Panc1 (cell line): ENCODE results near the gene AQP7. TPM values are rescaled to one million over a fixed set of nuclear protein-coding genes. Genes with fewer than 3 reads are reported as not detected.

ENCODE experiments used
- ATAC-seq: fragments of 200-7000 bp; cut with Tn5 transposase; 2 replicates; pipeline ENCODE4 v1.9.1; 2020; ENCODE audit warnings: mild to moderate bottlenecking, moderate library complexity
- BruUV-seq: library from RNA; stranded (reverse); fragments of 400-500 nt; replicated peaks from 2 replicates; lab custom pipeline; 2021; lab: Mats Ljungman, UMichigan
- CTCF ChIA-PET: fragments of 300-600 bp; sonication (Branson Sonifier 250); formaldehyde crosslinking; loops from one replicate; lab custom pipeline; 2022; ENCODE audit warnings: antibody characterized with exemption; lab: Charles Lee
- POLR2A ChIA-PET: fragments of 300-600 bp; sonication (Branson Sonifier 250); formaldehyde crosslinking; loops from one replicate; lab custom pipeline; 2022; ENCODE audit warnings: antibody characterized with exemption; lab: Charles Lee
- DNase-seq: peaks from one replicate; pipeline ENCODE4 v3.0.0-alpha.2; 2010; ENCODE audit warnings: low read depth, low spot score
- H3K27ac ChIP-seq: 2 replicates; pipeline ENCODE4 v1.5.1; 2011; ENCODE audit warnings: mild to moderate bottlenecking, low read length, inconsistent platforms
- H3K27me3 ChIP-seq: fragments of 200-500 bp; sonication (Bioruptor generic); 2 replicates; pipeline ENCODE4 v1.6.0; 2014; ENCODE audit warnings: low read length, inconsistent platforms; ENCODE audit not compliant: control insufficient read depth, insufficient read depth
- H3K36me3 ChIP-seq: fragments of 200-500 bp; sonication (Bioruptor generic); 2 replicates; pipeline ENCODE4 v1.5.1; 2014; ENCODE audit warnings: inconsistent platforms, mild to moderate bottlenecking, low read length, moderate library complexity; ENCODE audit not compliant: control insufficient read depth, insufficient read depth
- H3K4me1 ChIP-seq: 2 replicates; pipeline ENCODE4 v1.5.1; 2011; ENCODE audit warnings: inconsistent platforms, mild to moderate bottlenecking, low read length, moderate library complexity; ENCODE audit not compliant: control insufficient read depth, insufficient read depth
- H3K4me3 ChIP-seq, 2 experiments: 2 replicates each; pipeline ENCODE4 v1.5.1; 2011 to 2012; ENCODE audit warnings: low read depth in 2 of 2, low read length in 2 of 2, mild to moderate bottlenecking in 2 of 2, inconsistent platforms in 1 of 2, moderate library complexity in 1 of 2
- H3K9me3 ChIP-seq: fragments of 200-500 bp; sonication (Bioruptor generic); 2 replicates; pipeline ENCODE4 v1.5.1; 2014; ENCODE audit warnings: low read depth, mild to moderate bottlenecking, inconsistent platforms, low read length, moderate library complexity; ENCODE audit not compliant: control insufficient read depth, insufficient read depth
- POLR2AphosphoS5 ChIP-seq: IDR thresholded peaks from 2 replicates; pipeline ENCODE4 v1.6.1; 2012; ENCODE audit warnings: mild to moderate bottlenecking, low read depth, low read length, moderate library complexity
- REST ChIP-seq, 2 experiments: IDR thresholded peaks; 2 replicates each; pipeline ENCODE4 v1.6.1; 2011 to 2012; ENCODE audit warnings: low read depth in 2 of 2, control low read depth in 1 of 2, low read length in 1 of 2, mild to moderate bottlenecking in 1 of 2, moderate library complexity in 1 of 2; ENCODE audit not compliant: insufficient read depth in 1 of 2
- SIN3A ChIP-seq: IDR thresholded peaks from 2 replicates; pipeline ENCODE4 v1.6.1; 2012; ENCODE audit warnings: low read depth, mild to moderate bottlenecking, low read length, moderate library complexity, borderline replicate concordance; ENCODE audit not compliant: insufficient read depth
- TCF7L2 ChIP-seq: IDR thresholded peaks from 2 replicates; pipeline ENCODE4 v1.6.1; 2011; ENCODE audit warnings: mild to moderate bottlenecking, low read depth, low read length, inconsistent platforms
- in situ Hi-C: cut with HindIII; loops from 2 replicates; pipeline ENCODE4 v1.10.0; 2016; ENCODE audit warnings: low sequenced_read_pairs, low pct_unique_long_range_greater_than_20kb
- intact Hi-C: fragments of 100-400 bp; cut with micrococcal nuclease; formaldehyde crosslinking; loops from one replicate; pipeline ENCODE4 v1.10.0; 2022; ENCODE audit not compliant: unreplicated experiment
- total RNA-seq: library from RNA; stranded (reverse); gene quantifications from one replicate; pipeline ENCODE4 v1.2.1, GENCODE V29; 2021; ENCODE audit not compliant: unreplicated experiment
- TF ChIP-seq, protein P1 (sequence below): fragments of 450-650 bp; IDR thresholded peaks from 2 replicates; pipeline ENCODE4 v1.5.1; 2017; ENCODE audit warnings: mild to moderate bottlenecking

Gene AQP7
- total RNA-seq, 1 experiment from 2014 or later, result 0.26 TPM

GRCh38 chr9:33439731-33440130, 37.4 kb upstream of the AQP7 start:
- Histone ChIP-seq H3K9me3 (no peaks in the 10 kb centered on the region), H3K4me1 (0 out of 2 replicates have a peak, but pooled peaks cover 3% of the 10 kb centered on the region), H3K27ac (no peak overlapping the region), H3K27me3 (no peaks in the 10 kb centered on the region), H3K4me3 (no peak overlapping the region), H3K36me3 (no peaks in the 10 kb centered on the region)
- ATAC-seq (no peak), DNase-seq (no peak)
- intact Hi-C loops (no loop called here), in situ Hi-C loops (no loop called here)
- ChIA-PET CTCF (no interaction called here), POLR2A (interaction anchor here (0.6 kb wide), 1 partner anchor 44 kb away, joined by 5 read pairs; no protein-coding TSS in a partner anchor)
- no peak for TF ChIP-seq TCF7L2
- TF ChIP-seq POLR2AphosphoS5, result no peak
- no peak for TF ChIP-seq REST (IDR thresholded peaks at IDR 0.05; ENCODE audit: insufficient read depth in 1 of 2, low read depth in 2 of 2, low read length in 1 of 2)
- TF ChIP-seq, protein P1, sequence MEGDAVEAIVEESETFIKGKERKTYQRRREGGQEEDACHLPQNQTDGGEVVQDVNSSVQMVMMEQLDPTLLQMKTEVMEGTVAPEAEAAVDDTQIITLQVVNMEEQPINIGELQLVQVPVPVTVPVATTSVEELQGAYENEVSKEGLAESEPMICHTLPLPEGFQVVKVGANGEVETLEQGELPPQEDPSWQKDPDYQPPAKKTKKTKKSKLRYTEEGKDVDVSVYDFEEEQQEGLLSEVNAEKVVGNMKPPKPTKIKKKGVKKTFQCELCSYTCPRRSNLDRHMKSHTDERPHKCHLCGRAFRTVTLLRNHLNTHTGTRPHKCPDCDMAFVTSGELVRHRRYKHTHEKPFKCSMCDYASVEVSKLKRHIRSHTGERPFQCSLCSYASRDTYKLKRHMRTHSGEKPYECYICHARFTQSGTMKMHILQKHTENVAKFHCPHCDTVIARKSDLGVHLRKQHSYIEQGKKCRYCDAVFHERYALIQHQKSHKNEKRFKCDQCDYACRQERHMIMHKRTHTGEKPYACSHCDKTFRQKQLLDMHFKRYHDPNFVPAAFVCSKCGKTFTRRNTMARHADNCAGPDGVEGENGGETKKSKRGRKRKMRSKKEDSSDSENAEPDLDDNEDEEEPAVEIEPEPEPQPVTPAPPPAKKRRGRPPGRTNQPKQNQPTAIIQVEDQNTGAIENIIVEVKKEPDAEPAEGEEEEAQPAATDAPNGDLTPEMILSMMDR, result no peak
- no peak for TF ChIP-seq SIN3A
- no TSS peak for BruUV-seq

DNA sequence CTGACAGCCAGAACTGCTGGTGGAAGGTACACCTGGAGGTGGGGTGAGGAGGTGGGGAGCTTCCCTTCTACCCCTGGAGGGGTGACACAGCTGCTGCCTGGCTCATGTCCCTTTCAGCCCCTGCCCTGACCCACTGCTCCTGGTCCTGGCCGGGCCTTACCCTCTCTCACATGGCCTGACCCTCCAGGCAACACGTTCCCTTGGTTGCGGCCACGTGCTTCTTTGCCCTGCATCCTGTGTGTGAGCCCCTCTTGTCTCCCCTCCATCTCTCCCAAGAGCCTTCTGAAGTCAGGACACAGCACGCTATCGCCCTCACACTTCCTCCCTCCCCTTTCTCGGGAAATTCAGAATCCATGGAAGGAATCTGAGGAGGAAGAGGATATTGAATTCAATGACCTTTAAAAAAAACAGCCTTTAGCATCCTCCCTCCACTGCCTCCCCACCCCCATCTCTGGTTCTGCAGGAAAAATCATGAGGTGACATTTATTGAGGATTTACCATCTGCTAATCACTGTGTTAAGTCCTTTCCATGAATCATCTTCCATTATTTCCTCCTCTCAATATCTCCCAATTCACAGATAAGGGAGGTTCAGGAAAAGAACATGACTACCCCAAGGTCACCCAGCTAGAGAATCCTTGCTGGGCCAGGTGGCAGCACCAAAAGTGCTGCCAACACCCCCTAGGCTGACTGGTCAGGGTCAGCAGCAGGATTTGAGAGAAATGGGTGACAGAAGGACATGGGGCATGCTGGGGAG, 36.7 kb upstream of the AQP7 start:
- H3K36me3 ChIP-seq, result no peaks in the 10 kb centered on the region
- no peak overlapping the region for H3K27ac ChIP-seq
- ATAC-seq, result no peak
- POLR2A ChIA-PET, result interaction anchor here (0.6 kb wide), 1 partner anchor 45 kb away, joined by 5 read pairs; no protein-coding TSS in a partner anchor
- H3K9me3 ChIP-seq, result no peaks in the 10 kb centered on the region
- 0 out of 2 replicates have a peak, but pooled peaks cover 3% of the 10 kb centered on the region for H3K4me1 ChIP-seq
- CTCF ChIA-PET, result interaction anchor here (0.6 to 0.7 kb wide), 2 partner anchors 22 to 176 kb away, joined by 4 to 6 read pairs; no protein-coding TSS in a partner anchor
- TF ChIP-seq TCF7L2 (no peak), REST (IDR thresholded peaks at IDR 0.05; ENCODE audit: insufficient read depth in 1 of 2, low read depth in 2 of 2, low read length in 1 of 2) (no peak), POLR2AphosphoS5 (no peak), SIN3A (no peak)
- TF ChIP-seq, protein P1, result no peak
- BruUV-seq, result no TSS peak
- H3K27me3 ChIP-seq, result no peaks in the 10 kb centered on the region
- in situ Hi-C loops, result no loop called here
- no peak overlapping the region for H3K4me3 ChIP-seq
- DNase-seq, result no peak
- intact Hi-C loops, result no loop called here
